Ectodermal cell (in vitro differentiated cells): ENCODE measurements around the gene BTF3L4.
"Not testable (repeated sequence)": the region's sequence is repeated elsewhere in the genome, so short reads cannot be mapped to it uniquely, and the experiment has no call there.

ENCODE experiments used
- H3K27ac ChIP-seq: 2 replicates; pipeline ENCODE4 v1.7.0; 2013; ENCODE audit warnings: mild to moderate bottlenecking, low read depth, low read length; ENCODE audit not compliant: insufficient read depth, poor library complexity, severe bottlenecking
- H3K27me3 ChIP-seq: 2 replicates; pipeline ENCODE4 v1.7.0; 2013; ENCODE audit warnings: mild to moderate bottlenecking, low read length; ENCODE audit not compliant: insufficient read depth, control insufficient read depth, poor library complexity, severe bottlenecking
- H3K36me3 ChIP-seq: one replicate; pipeline ENCODE4 v1.7.0; 2013; ENCODE audit warnings: low read length; ENCODE audit not compliant: control insufficient read depth, insufficient read depth
- H3K4me1 ChIP-seq: one replicate; pipeline ENCODE4 v1.7.0; 2013; ENCODE audit warnings: low read length; ENCODE audit not compliant: control insufficient read depth, insufficient read depth
- H3K4me3 ChIP-seq: 2 replicates; pipeline ENCODE4 v1.7.0; 2013; ENCODE audit warnings: low read depth, low read length, control low read depth; ENCODE audit not compliant: insufficient read depth
- H3K9me3 ChIP-seq: 2 replicates; pipeline ENCODE4 v1.7.0; 2013; ENCODE audit warnings: mild to moderate bottlenecking, low read length, moderate library complexity; ENCODE audit not compliant: control insufficient read depth
- WGBS, 2 experiments: methylation state at CpG; one replicate each; pipeline ENCODE4 v1.1.7; 2013; ENCODE audit warnings: missing lambda C conversion rate in 2 of 2; 5-methylcytosine and 5-hydroxymethylcytosine counted together

The BTF3L4 gene

GRCh38 chr1:52072291-52072690, 16.2 kb downstream of the BTF3L4 start:
- no peak overlapping the region for H3K27ac ChIP-seq
- no peaks in the 10 kb centered on the region for H3K9me3 ChIP-seq
- no peaks in the 10 kb centered on the region for H3K27me3 ChIP-seq
- peaks cover 10% of the 10 kb centered on the region for H3K36me3 ChIP-seq
- WGBS, 2 experiments, result 91 to 94% methylated on average over 5 of the region's 6 CpGs
- no peak overlapping the region for H3K4me3 ChIP-seq
- H3K4me1 ChIP-seq, result no peaks in the 10 kb centered on the region

- H3K27me3 ChIP-seq, H3K4me1 ChIP-seq, H3K36me3 ChIP-seq, H3K4me3 ChIP-seq, H3K9me3 ChIP-seq, H3K27ac ChIP-seq: not testable (repeated sequence)
- WGBS, 2 experiments, result 91 to 96% methylated on average over 6 of the region's 6 CpGs
Measured at GRCh38 chr1:52077277-52077676, 21.2 kb downstream of the BTF3L4 start.

GRCh38 chr1:52080014-52080415, 23.9 kb downstream of the BTF3L4 start:
- Histone ChIP-seq H3K9me3 (no peaks in the 10 kb centered on the region), H3K27ac (no peak overlapping the region), H3K36me3 (no peaks in the 10 kb centered on the region), H3K4me1 (no peaks in the 10 kb centered on the region), H3K27me3 (no peaks in the 10 kb centered on the region), H3K4me3 (no peak overlapping the region)
- WGBS, 2 experiments, result 89 to 94% methylated on average over 3 of the region's 3 CpGs

- H3K36me3 ChIP-seq, result peaks cover 17% of the 10 kb centered on the region
Measured at GRCh38 chr1:52087892-52088291, 31.8 kb downstream of the BTF3L4 start.

GRCh38 chr1:52094300-52094699, 38.2 kb downstream of the BTF3L4 start:
- H3K9me3 ChIP-seq, H3K27ac ChIP-seq: not testable (repeated sequence)
- WGBS, 2 experiments, result 90 to 95% methylated on average over 7 of the region's 7 CpGs

More at GRCh38 chr1:52087892-52088291, 31.8 kb downstream of the BTF3L4 start:
- not testable (repeated sequence) for H3K27me3 ChIP-seq, H3K9me3 ChIP-seq, H3K4me1 ChIP-seq, H3K27ac ChIP-seq, H3K4me3 ChIP-seq

GRCh38 chr1:52096216-52096615, 40.1 kb downstream of the BTF3L4 start:
- WGBS, 2 experiments, result 90 to 93% methylated on average over 8 of the region's 8 CpGs
- H3K36me3 ChIP-seq, result peaks cover 5% of the 10 kb centered on the region
- no peaks in the 10 kb centered on the region for H3K9me3 ChIP-seq

More at GRCh38 chr1:52094300-52094699, 38.2 kb downstream of the BTF3L4 start:
- H3K4me1 ChIP-seq, H3K27me3 ChIP-seq, H3K4me3 ChIP-seq: not testable (repeated sequence)
- peaks cover 10% of the 10 kb centered on the region for H3K36me3 ChIP-seq

GRCh38 chr1:52098139-52098871, 42.2 kb downstream of the BTF3L4 start:
- Histone ChIP-seq H3K4me3 (no peak overlapping the region), H3K4me1 (no peaks in the 10 kb centered on the region), H3K36me3 (no peaks in the 10 kb centered on the region), H3K27ac (no peak overlapping the region), H3K27me3 (no peaks in the 10 kb centered on the region), H3K9me3 (no peaks in the 10 kb centered on the region)
- 66 to 69% methylated on average over 8 of the region's 8 CpGs for WGBS, 2 experiments

More at GRCh38 chr1:52096216-52096615, 40.1 kb downstream of the BTF3L4 start:
- no peak overlapping the region for H3K27ac ChIP-seq
- no peaks in the 10 kb centered on the region for H3K27me3 ChIP-seq
- H3K4me3 ChIP-seq, result no peak overlapping the region
- no peaks in the 10 kb centered on the region for H3K4me1 ChIP-seq

- H3K27me3 ChIP-seq, result no peaks in the 10 kb centered on the region
- H3K4me1 ChIP-seq, result no peaks in the 10 kb centered on the region
- H3K36me3 ChIP-seq, result no peaks in the 10 kb centered on the region
- no peak overlapping the region for H3K27ac ChIP-seq
- no peak overlapping the region for H3K4me3 ChIP-seq
- 86% methylated on average over 1 of the region's 1 CpG; no CpG with 5 or more reads in 1 of the 2 experiments for WGBS, 2 experiments
- no peaks in the 10 kb centered on the region for H3K9me3 ChIP-seq
Measured at GRCh38 chr1:52102336-52103013, 46.4 kb downstream of the BTF3L4 start.

- H3K4me3 ChIP-seq, result no peak overlapping the region
- no peaks in the 10 kb centered on the region for H3K36me3 ChIP-seq
- no peaks in the 10 kb centered on the region for H3K27me3 ChIP-seq
- H3K4me1 ChIP-seq, result no peaks in the 10 kb centered on the region
- no peaks in the 10 kb centered on the region for H3K9me3 ChIP-seq
- H3K27ac ChIP-seq, result no peak overlapping the region
Measured at GRCh38 chr1:52111492-52111891, 55.4 kb downstream of the BTF3L4 start.

GRCh38 chr1:52112489-52112888, 56.4 kb downstream of the BTF3L4 start:
- Histone ChIP-seq H3K27ac (no peak overlapping the region), H3K9me3 (no peaks in the 10 kb centered on the region), H3K4me1 (no peaks in the 10 kb centered on the region), H3K36me3 (no peaks in the 10 kb centered on the region), H3K4me3 (no peak overlapping the region), H3K27me3 (no peaks in the 10 kb centered on the region)
- 98 to 99% methylated on average over 3 of the region's 3 CpGs for WGBS, 2 experiments
